Measurements from ENCODE around the gene BOD1.

BOD1 gene

GRCh38 chr5:173640156-173640804 lies 23.8 kb upstream of the BOD1 start:
- no peak for DNase-seq (ENCODE audit: low read depth)

- DNase-seq (ENCODE audit: low read depth) = no peak
These were observed 21.9 kb upstream of the BOD1 start for GRCh38 chr5:173638126-173639040.

GRCh38 chr5:173637340-173637739 lies 20.9 kb upstream of the BOD1 start:
- no peak for DNase-seq (ENCODE audit: low read depth)

GRCh38 chr5:173634465-173634983 lies 18.1 kb upstream of the BOD1 start:
- DNase-seq (ENCODE audit: low read depth) = no peak

GRCh38 chr5:173633304-173633703 lies 16.9 kb upstream of the BOD1 start:
- no peak for DNase-seq (ENCODE audit: low read depth)

- no peak for DNase-seq (ENCODE audit: low read depth)
These were observed 15.0 kb upstream of the BOD1 start for GRCh38 chr5:173631478-173631877.

- no peak for DNase-seq (ENCODE audit: low read depth)
These were observed 14.4 kb upstream of the BOD1 start for GRCh38 chr5:173630724-173631365.

GRCh38 chr5:173629628-173630027 lies 13.2 kb upstream of the BOD1 start:
- DNase-seq (ENCODE audit: low read depth) = no peak

- DNase-seq (ENCODE audit: low read depth) = no peak
These were observed 12.1 kb upstream of the BOD1 start for GRCh38 chr5:173628501-173628900.

- DNase-seq (ENCODE audit: low read depth) = no peak
These were observed 11.5 kb upstream of the BOD1 start for GRCh38 chr5:173627860-173628392.

GRCh38 chr5:173627271-173627670 lies 10.8 kb upstream of the BOD1 start:
- no peak for DNase-seq (ENCODE audit: low read depth)

- DNase-seq (ENCODE audit: low read depth) = no peak
These were observed 10.0 kb upstream of the BOD1 start for GRCh38 chr5:173626505-173626820.

GRCh38 chr5:173625673-173626504 lies 9.4 kb upstream of the BOD1 start:
- DNase-seq (ENCODE audit: low read depth) = no peak

GRCh38 chr5:173625261-173625660 lies 8.8 kb upstream of the BOD1 start:
- DNase-seq (ENCODE audit: low read depth) = no peak

- no peak for DNase-seq (ENCODE audit: low read depth)
These were observed 7.8 kb upstream of the BOD1 start for GRCh38 chr5:173624282-173624681.

GRCh38 chr5:173623789-173624188 lies 7.3 kb upstream of the BOD1 start:
- DNase-seq (ENCODE audit: low read depth) = no peak

GRCh38 chr5:173623296-173623771 lies 6.9 kb upstream of the BOD1 start:
- DNase-seq (ENCODE audit: low read depth) = no peak

GRCh38 chr5:173622183-173623047 lies 6.0 kb upstream of the BOD1 start:
- no peak for DNase-seq (ENCODE audit: low read depth)

GRCh38 chr5:173620784-173621183 lies 4.3 kb upstream of the BOD1 start:
- no peak for DNase-seq (ENCODE audit: low read depth)

- DNase-seq (ENCODE audit: low read depth) = no peak
These were observed 2.6 kb upstream of the BOD1 start for GRCh38 chr5:173618927-173619519.

All from HS-27A (cell line).